ENCODE data around the gene TMEM59L. TPM values are rescaled to one million over a fixed set of nuclear protein-coding genes. Genes with fewer than 3 reads are reported as not detected.

The TMEM59L gene
- total and polyA plus RNA-seq, 2 of the 13 experiments (the other 11 are each of a cell fraction or from before 2014, with no cell fraction given): 0.97 to 5.5 TPM

GRCh38 chr19:18590273-18591272, 22.1 kb upstream of the TMEM59L start (continued):
- TF ChIP-seq ZNF275 (CRISPR knock-in tag; IDR thresholded peaks at IDR 0.05; ENCODE audit: borderline replicate concordance) (no peak), ATF7 (IDR thresholded peaks at IDR 0.05) (no peak), ATF7 (CRISPR knock-in tag; IDR thresholded peaks at IDR 0.05) (no peak), ZNF225 (CRISPR knock-in tag; IDR thresholded peaks at IDR 0.05) (peak; percentile 28; the same call in 1 of the 2 replicates), ZBTB10 (CRISPR knock-in tag; IDR thresholded peaks at IDR 0.05; ENCODE audit: borderline replicate concordance) (no peak), ZSCAN12 (CRISPR knock-in tag; IDR thresholded peaks at IDR 0.05) (no peak), AGO1 (IDR thresholded peaks at IDR 0.05; ENCODE audit: low read depth, low read length, poor library complexity, severe bottlenecking) (peak; percentile 18), CEBPB (IDR thresholded peaks at IDR 0.05; ENCODE audit: borderline replicate concordance, low read depth, low read length) (no peak), ZNF160 (CRISPR knock-in tag; IDR thresholded peaks at IDR 0.05) (no peak), ZNF770 (CRISPR knock-in tag; IDR thresholded peaks at IDR 0.05) (no peak), CC2D1A (CRISPR knock-in tag; IDR thresholded peaks at IDR 0.05) (no peak), ZNF660 (CRISPR knock-in tag; IDR thresholded peaks at IDR 0.05; ENCODE audit: borderline replicate concordance, low read depth) (no peak), ZFP37 (CRISPR knock-in tag; IDR thresholded peaks at IDR 0.05; ENCODE audit: borderline replicate concordance) (no peak), ZNF607 (CRISPR knock-in tag; IDR thresholded peaks at IDR 0.05; ENCODE audit: borderline replicate concordance) (no peak), TFDP1 (CRISPR knock-in tag; IDR thresholded peaks at IDR 0.05; ENCODE audit: borderline replicate concordance) (no peak), ZNF292 (CRISPR knock-in tag; IDR thresholded peaks at IDR 0.05; ENCODE audit: borderline replicate concordance, low read depth) (no peak), HOMEZ (CRISPR knock-in tag; IDR thresholded peaks at IDR 0.05; ENCODE audit: low read depth) (no peak), TARDBP (CRISPR knock-in tag; IDR thresholded peaks at IDR 0.05) (0 out of 2 replicates have a peak, but pooled peaks have one; percentile 25), KLF15 (CRISPR knock-in tag; IDR thresholded peaks at IDR 0.05; ENCODE audit: borderline replicate concordance) (no peak)
